Liver (tissue), 9 donors: ENCODE results near the gene NIM1K. TPM values are rescaled to one million over a fixed set of nuclear protein-coding genes. Genes with fewer than 3 reads are reported as not detected.

Source experiments
- DNase-seq: peaks from one replicate; pipeline ENCODE4 v3.0.0-alpha.2; 2017; ENCODE audit warnings: low spot score
- H3K27ac ChIP-seq, 2 donors: one replicate each; pipeline ENCODE4 v1.7.0; 2013; ENCODE audit warnings: inconsistent platforms in 2 of 2, low read length in 2 of 2, control low read depth in 1 of 2, low read depth in 1 of 2, mild to moderate bottlenecking in 1 of 2
- H3K27me3 ChIP-seq, 4 donors: one replicate each; pipeline versions ENCODE4 v1.6.1 to v1.7.0; 2013; ENCODE audit warnings: low read length in 3 of 4, inconsistent platforms in 1 of 4, mild to moderate bottlenecking in 1 of 4, moderate library complexity in 1 of 4; ENCODE audit not compliant: control insufficient read depth in 4 of 4, insufficient read depth in 4 of 4
- H3K36me3 ChIP-seq, 4 donors: one replicate each; pipeline versions ENCODE4 v1.6.1 to v1.7.0; 2013; ENCODE audit warnings: low read length in 3 of 4, mild to moderate bottlenecking in 3 of 4, low read depth in 1 of 4, moderate library complexity in 1 of 4; ENCODE audit not compliant: control insufficient read depth in 4 of 4, insufficient read depth in 3 of 4
- H3K4me1 ChIP-seq, 4 donors: one replicate each; pipeline versions ENCODE4 v1.6.1 to v1.7.0; 2013; ENCODE audit warnings: low read length in 3 of 4, mild to moderate bottlenecking in 3 of 4, moderate library complexity in 1 of 4; ENCODE audit not compliant: control insufficient read depth in 4 of 4, insufficient read depth in 4 of 4
- H3K4me3 ChIP-seq, 3 donors: one replicate each; pipeline versions ENCODE4 v1.6.1 to v1.7.0; 2013; ENCODE audit warnings: low read length in 3 of 3, control low read depth in 1 of 3, low read depth in 1 of 3, mild to moderate bottlenecking in 1 of 3
- H3K9ac ChIP-seq, 2 donors: one replicate each; pipeline ENCODE4 v1.7.0; 2013; ENCODE audit warnings: low read length in 2 of 2, mild to moderate bottlenecking in 2 of 2, moderate library complexity in 2 of 2, control low read depth in 1 of 2, low read depth in 1 of 2
- H3K9me3 ChIP-seq, 4 donors: one replicate each; pipeline versions ENCODE4 v1.6.1 to v1.7.0; 2013; ENCODE audit warnings: low read length in 3 of 4; ENCODE audit not compliant: control insufficient read depth in 4 of 4
- ATF3 ChIP-seq: IDR thresholded peaks from 2 replicates; pipeline ENCODE4 v1.6.1; 2016; ENCODE audit warnings: antibody characterized with exemption
- EGR1 ChIP-seq, 2 donors: IDR thresholded peaks; 2 replicates each; pipeline ENCODE4 v1.6.1; 2016 to 2018; ENCODE audit warnings: antibody characterized with exemption in 2 of 2, low read depth in 2 of 2
- FOXA1 ChIP-seq: IDR thresholded peaks from 2 replicates; pipeline ENCODE4 v1.6.1; 2016; ENCODE audit warnings: antibody characterized with exemption
- FOXA2 ChIP-seq: IDR thresholded peaks from 2 replicates; pipeline ENCODE4 v1.6.1; 2016; ENCODE audit warnings: antibody characterized with exemption
- GABPA ChIP-seq, 2 donors: IDR thresholded peaks in 1 of 2; conservative IDR thresholded peaks in 1 of 2; 2 replicates each; pipeline ENCODE4 v1.6.1; 2016; ENCODE audit warnings: antibody characterized with exemption in 2 of 2, mild to moderate bottlenecking in 1 of 2, moderate library complexity in 1 of 2
- HNF4A ChIP-seq, 2 donors: conservative IDR thresholded peaks; 2 replicates each; pipeline ENCODE4 v1.6.1; 2016; ENCODE audit warnings: antibody characterized with exemption in 2 of 2, mild to moderate bottlenecking in 2 of 2
- HNF4G ChIP-seq: IDR thresholded peaks from 2 replicates; pipeline ENCODE4 v1.6.1; 2016; ENCODE audit warnings: antibody characterized with exemption
- JUND ChIP-seq, 2 donors: IDR thresholded peaks; 2 replicates each; pipeline ENCODE4 v1.6.1; 2016; ENCODE audit warnings: antibody characterized with exemption in 2 of 2
- MAX ChIP-seq: IDR thresholded peaks from 2 replicates; pipeline ENCODE4 v1.6.1; 2016; ENCODE audit warnings: antibody characterized with exemption
- NR2F2 ChIP-seq: IDR thresholded peaks from 2 replicates; pipeline ENCODE4 v1.6.1; 2016; ENCODE audit warnings: antibody characterized with exemption
- RAD21 ChIP-seq, 2 donors: IDR thresholded peaks; 2 replicates each; pipeline ENCODE4 v1.6.1; 2016; ENCODE audit warnings: antibody characterized with exemption in 2 of 2, mild to moderate bottlenecking in 2 of 2
- RXRA ChIP-seq, 2 donors: IDR thresholded peaks; 2 replicates each; pipeline ENCODE4 v1.6.1; 2017 to 2018; ENCODE audit warnings: antibody characterized with exemption in 2 of 2, mild to moderate bottlenecking in 1 of 2
- SP1 ChIP-seq: IDR thresholded peaks from 2 replicates; pipeline ENCODE4 v1.6.1; 2018; ENCODE audit warnings: antibody characterized with exemption, mild to moderate bottlenecking
- YY1 ChIP-seq: IDR thresholded peaks from 2 replicates; pipeline ENCODE4 v1.6.1; 2016; ENCODE audit warnings: antibody characterized with exemption, mild to moderate bottlenecking
- WGBS: extraction: QIAGEN DNeasy Blood & Tissue Kit; methylation state at CpG from one replicate; pipeline ENCODE4 v1.1.7; 2013; 5-methylcytosine and 5-hydroxymethylcytosine counted together
- polyA plus RNA-seq, 2 donors: library from polyadenylated mRNA; stranded (reverse) in 1 of 2; unstranded in 1 of 2; fragments of 200-250 nt in 1 of 2; fragments of >200 nt in 1 of 2; fragmentation: Nextera tagmentation in 1 of 2; extraction: Ambion mirVana in 1 of 2; gene quantifications; one replicate each; pipeline versions ENCODE4 v1.2.1 to v1.2.3, GENCODE V29; 2013 to 2015
- total RNA-seq, 2 donors: library from RNA; depleted of rRNA; stranded (reverse); fragments of >200 nt; gene quantifications; one replicate each; pipeline ENCODE4 v1.2.3, GENCODE V29; 2014
- TF ChIP-seq, protein P1 (sequence below): IDR thresholded peaks from 2 replicates; pipeline ENCODE4 v1.6.1; 2016; ENCODE audit warnings: antibody characterized with exemption, mild to moderate bottlenecking
- TF ChIP-seq, protein P2 (sequence below): IDR thresholded peaks from 2 replicates; pipeline ENCODE4 v1.6.1; 2016; ENCODE audit warnings: antibody characterized with exemption
- TF ChIP-seq, protein P3 (sequence below): fragments of 150-350 bp; IDR thresholded peaks from 2 replicates; pipeline ENCODE4 v1.5.1; 2017; ENCODE audit warnings: improper control_type of control experiment, low read depth, low read length; ENCODE audit not compliant: missing input control
- donor health status: healthy.
- donor health status: healthy.
- donor health status: healthy.
- donor health status: healthy.
- donor health status: healthy.

The NIM1K gene
- total and polyA plus RNA-seq, 4 donors = 0.07 to 0.15 TPM; not detected in 2

GRCh38 chr5:43227655-43228054, 35.6 kb downstream of the NIM1K start (continued):
- peak; percentile 41 for TF ChIP-seq MAX

GRCh38 chr5:43230707-43231106, 38.7 kb downstream of the NIM1K start:
- no peaks in the 10 kb centered on the region for H3K36me3 ChIP-seq
- H3K9me3 ChIP-seq = no peaks in the 10 kb centered on the region
- no peak overlapping the region for H3K4me3 ChIP-seq
- no peak overlapping the region for H3K27ac ChIP-seq
- WGBS = 90% methylated on average over 3 of the region's 3 CpGs
- no peaks in the 10 kb centered on the region for H3K27me3 ChIP-seq
- DNase-seq = no peak
- peaks cover 0 to 8% (median 5%) of the 10 kb centered on the region in 4 donors for H3K4me1 ChIP-seq
- no peak overlapping the region for H3K9ac ChIP-seq
- TF ChIP-seq GABPA (IDR thresholded peaks at IDR 0.05 in 1 of 2, conservative IDR thresholded peaks at IDR 0.05 in 1 of 2) (no peak), HNF4A (conservative IDR thresholded peaks at IDR 0.05) (no peak), NR2F2 (no peak), RAD21 (IDR thresholded peaks at IDR 0.05) (no peak), MAX (no peak), SP1 (no peak)
- TF ChIP-seq, protein P1, sequence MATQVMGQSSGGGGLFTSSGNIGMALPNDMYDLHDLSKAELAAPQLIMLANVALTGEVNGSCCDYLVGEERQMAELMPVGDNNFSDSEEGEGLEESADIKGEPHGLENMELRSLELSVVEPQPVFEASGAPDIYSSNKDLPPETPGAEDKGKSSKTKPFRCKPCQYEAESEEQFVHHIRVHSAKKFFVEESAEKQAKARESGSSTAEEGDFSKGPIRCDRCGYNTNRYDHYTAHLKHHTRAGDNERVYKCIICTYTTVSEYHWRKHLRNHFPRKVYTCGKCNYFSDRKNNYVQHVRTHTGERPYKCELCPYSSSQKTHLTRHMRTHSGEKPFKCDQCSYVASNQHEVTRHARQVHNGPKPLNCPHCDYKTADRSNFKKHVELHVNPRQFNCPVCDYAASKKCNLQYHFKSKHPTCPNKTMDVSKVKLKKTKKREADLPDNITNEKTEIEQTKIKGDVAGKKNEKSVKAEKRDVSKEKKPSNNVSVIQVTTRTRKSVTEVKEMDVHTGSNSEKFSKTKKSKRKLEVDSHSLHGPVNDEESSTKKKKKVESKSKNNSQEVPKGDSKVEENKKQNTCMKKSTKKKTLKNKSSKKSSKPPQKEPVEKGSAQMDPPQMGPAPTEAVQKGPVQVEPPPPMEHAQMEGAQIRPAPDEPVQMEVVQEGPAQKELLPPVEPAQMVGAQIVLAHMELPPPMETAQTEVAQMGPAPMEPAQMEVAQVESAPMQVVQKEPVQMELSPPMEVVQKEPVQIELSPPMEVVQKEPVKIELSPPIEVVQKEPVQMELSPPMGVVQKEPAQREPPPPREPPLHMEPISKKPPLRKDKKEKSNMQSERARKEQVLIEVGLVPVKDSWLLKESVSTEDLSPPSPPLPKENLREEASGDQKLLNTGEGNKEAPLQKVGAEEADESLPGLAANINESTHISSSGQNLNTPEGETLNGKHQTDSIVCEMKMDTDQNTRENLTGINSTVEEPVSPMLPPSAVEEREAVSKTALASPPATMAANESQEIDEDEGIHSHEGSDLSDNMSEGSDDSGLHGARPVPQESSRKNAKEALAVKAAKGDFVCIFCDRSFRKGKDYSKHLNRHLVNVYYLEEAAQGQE = no peak

GRCh38 chr5:43231977-43232376, 40.0 kb downstream of the NIM1K start:
- no peak overlapping the region for H3K9ac ChIP-seq
- no peak for DNase-seq
- TF ChIP-seq RAD21 (IDR thresholded peaks at IDR 0.05) = peak; percentile 85 to 89
- peak; percentile 27 to 49 for TF ChIP-seq RXRA (IDR thresholded peaks at IDR 0.05)
- TF ChIP-seq, protein P2, sequence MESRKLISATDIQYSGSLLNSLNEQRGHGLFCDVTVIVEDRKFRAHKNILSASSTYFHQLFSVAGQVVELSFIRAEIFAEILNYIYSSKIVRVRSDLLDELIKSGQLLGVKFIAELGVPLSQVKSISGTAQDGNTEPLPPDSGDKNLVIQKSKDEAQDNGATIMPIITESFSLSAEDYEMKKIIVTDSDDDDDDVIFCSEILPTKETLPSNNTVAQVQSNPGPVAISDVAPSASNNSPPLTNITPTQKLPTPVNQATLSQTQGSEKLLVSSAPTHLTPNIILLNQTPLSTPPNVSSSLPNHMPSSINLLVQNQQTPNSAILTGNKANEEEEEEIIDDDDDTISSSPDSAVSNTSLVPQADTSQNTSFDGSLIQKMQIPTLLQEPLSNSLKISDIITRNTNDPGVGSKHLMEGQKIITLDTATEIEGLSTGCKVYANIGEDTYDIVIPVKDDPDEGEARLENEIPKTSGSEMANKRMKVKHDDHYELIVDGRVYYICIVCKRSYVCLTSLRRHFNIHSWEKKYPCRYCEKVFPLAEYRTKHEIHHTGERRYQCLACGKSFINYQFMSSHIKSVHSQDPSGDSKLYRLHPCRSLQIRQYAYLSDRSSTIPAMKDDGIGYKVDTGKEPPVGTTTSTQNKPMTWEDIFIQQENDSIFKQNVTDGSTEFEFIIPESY = no peak
- no peak for TF ChIP-seq JUND (IDR thresholded peaks at IDR 0.05)
- peak; percentile 51 for TF ChIP-seq FOXA2
- TF ChIP-seq FOXA1 = peak; percentile 28
- TF ChIP-seq GABPA (IDR thresholded peaks at IDR 0.05 in 1 of 2, conservative IDR thresholded peaks at IDR 0.05 in 1 of 2) = no peak
- TF ChIP-seq HNF4G = peak; percentile 12
- TF ChIP-seq EGR1 (IDR thresholded peaks at IDR 0.05; ENCODE audit: low read depth in 2 of 2) = no peak
- TF ChIP-seq HNF4A (conservative IDR thresholded peaks at IDR 0.05) = peak; percentile 60 to 65
- TF ChIP-seq SP1 = peak; percentile 66
- TF ChIP-seq ATF3 = peak; percentile 95
- TF ChIP-seq YY1 = peak; percentile 96
- TF ChIP-seq, protein P3, sequence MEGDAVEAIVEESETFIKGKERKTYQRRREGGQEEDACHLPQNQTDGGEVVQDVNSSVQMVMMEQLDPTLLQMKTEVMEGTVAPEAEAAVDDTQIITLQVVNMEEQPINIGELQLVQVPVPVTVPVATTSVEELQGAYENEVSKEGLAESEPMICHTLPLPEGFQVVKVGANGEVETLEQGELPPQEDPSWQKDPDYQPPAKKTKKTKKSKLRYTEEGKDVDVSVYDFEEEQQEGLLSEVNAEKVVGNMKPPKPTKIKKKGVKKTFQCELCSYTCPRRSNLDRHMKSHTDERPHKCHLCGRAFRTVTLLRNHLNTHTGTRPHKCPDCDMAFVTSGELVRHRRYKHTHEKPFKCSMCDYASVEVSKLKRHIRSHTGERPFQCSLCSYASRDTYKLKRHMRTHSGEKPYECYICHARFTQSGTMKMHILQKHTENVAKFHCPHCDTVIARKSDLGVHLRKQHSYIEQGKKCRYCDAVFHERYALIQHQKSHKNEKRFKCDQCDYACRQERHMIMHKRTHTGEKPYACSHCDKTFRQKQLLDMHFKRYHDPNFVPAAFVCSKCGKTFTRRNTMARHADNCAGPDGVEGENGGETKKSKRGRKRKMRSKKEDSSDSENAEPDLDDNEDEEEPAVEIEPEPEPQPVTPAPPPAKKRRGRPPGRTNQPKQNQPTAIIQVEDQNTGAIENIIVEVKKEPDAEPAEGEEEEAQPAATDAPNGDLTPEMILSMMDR = peak; percentile 62
- H3K36me3 ChIP-seq = no peaks in the 10 kb centered on the region
- no peak overlapping the region for H3K4me3 ChIP-seq
- no peaks in the 10 kb centered on the region for H3K9me3 ChIP-seq
- no peak overlapping the region for H3K27ac ChIP-seq
- peaks cover 0 to 11% (median 6%) of the 10 kb centered on the region in 4 donors for H3K4me1 ChIP-seq
- H3K27me3 ChIP-seq = no peaks in the 10 kb centered on the region
- WGBS = 32% methylated on average over 3 of the region's 3 CpGs
